HEK293 (cell line): Measurements from ENCODE around the gene FAM228B.

Experiments
- CTCF ChIA-PET: fragments of 350-600 bp; formaldehyde crosslinking; extraction: SDS; loops from one replicate; lab custom pipeline; 2021; ENCODE audit warnings: antibody characterized with exemption; lab: Yijun Ruan, JAX
- POLR2A ChIA-PET: fragments of 300-600 bp; formaldehyde crosslinking; extraction: SDS; loops from one replicate; lab custom pipeline; 2020; ENCODE audit warnings: antibody characterized with exemption, inconsistent platforms; lab: Yijun Ruan, JAX
- H3K27ac ChIP-seq: fragments of 200-500 bp; sonication (Bioruptor generic); 2 replicates; pipeline ENCODE4 v1.5.1; 2014; ENCODE audit warnings: low read depth, low read length, control low read depth, inconsistent platforms; ENCODE audit errors: extremely low read depth
- H3K36me3 ChIP-seq, 2 experiments: fragments of 200-500 bp in 1 of 2; sonication (Bioruptor generic) in 1 of 2; 1 replicate in 1 of 2; 2 replicates in 1 of 2; pipeline ENCODE4 v1.5.1; 2014 to 2017; ENCODE audit warnings: inconsistent platforms in 2 of 2, low read length in 2 of 2; ENCODE audit not compliant: control insufficient read depth in 2 of 2, insufficient read depth in 1 of 2
- H3K4me1 ChIP-seq: fragments of 200-500 bp; sonication (Bioruptor generic); 2 replicates; pipeline ENCODE4 v1.5.1; 2014; ENCODE audit warnings: mild to moderate bottlenecking, low read length, inconsistent platforms; ENCODE audit not compliant: control insufficient read depth, insufficient read depth
- H3K4me3 ChIP-seq: 2 replicates; pipeline ENCODE4 v1.5.1; 2011; ENCODE audit warnings: low read depth, mild to moderate bottlenecking, control low read depth, low read length, moderate library complexity
- H3K9me3 ChIP-seq: fragments of 200-500 bp; sonication (Bioruptor generic); 2 replicates; pipeline ENCODE4 v1.5.1; 2014; ENCODE audit warnings: low read depth, low read length, inconsistent platforms; ENCODE audit not compliant: control insufficient read depth, insufficient read depth
- AEBP2 ChIP-seq: fragments of 450-650 bp; formaldehyde crosslinking; IDR thresholded peaks from 2 replicates; pipeline ENCODE4 v1.5.1; 2016; ENCODE audit warnings: missing biosample characterization, missing genetic modification characterization, borderline replicate concordance
- CTCF ChIP-seq: fragments of 450-650 bp; formaldehyde crosslinking; IDR thresholded peaks from 2 replicates; pipeline ENCODE4 v1.5.1; 2016; ENCODE audit warnings: missing biosample characterization, missing genetic modification characterization
- HIC1 ChIP-seq: fragments of 450-650 bp; formaldehyde crosslinking; IDR thresholded peaks from 2 replicates; pipeline ENCODE4 v1.5.1; 2016; ENCODE audit warnings: missing biosample characterization, missing genetic modification characterization
- KLF7 ChIP-seq: fragments of 450-650 bp; formaldehyde crosslinking; IDR thresholded peaks from 2 replicates; pipeline ENCODE4 v1.5.1; 2016; ENCODE audit warnings: missing biosample characterization, missing genetic modification characterization, borderline replicate concordance
- MEIS1 ChIP-seq: sonication (generic); formaldehyde crosslinking; IDR thresholded peaks from 2 replicates; pipeline ENCODE4 v1.8.1; 2022; ENCODE audit warnings: missing genetic modification reagents, mild to moderate bottlenecking, borderline replicate concordance
- SALL2 ChIP-seq: fragments of 450-650 bp; formaldehyde crosslinking; IDR thresholded peaks from 2 replicates; pipeline ENCODE4 v1.5.0; 2017; ENCODE audit warnings: missing biosample characterization, mild to moderate bottlenecking, missing genetic modification characterization, borderline replicate concordance
- SP7 ChIP-seq: fragments of 450-650 bp; formaldehyde crosslinking; IDR thresholded peaks from 2 replicates; pipeline ENCODE4 v1.5.1; 2016; ENCODE audit warnings: missing biosample characterization, missing genetic modification characterization
- TCF7L2 ChIP-seq: IDR thresholded peaks from 2 replicates; pipeline ENCODE4 v1.6.1; 2011; ENCODE audit warnings: low read depth, mild to moderate bottlenecking, inconsistent platforms, low read length, moderate library complexity, borderline replicate concordance
- ZBTB20 ChIP-seq: fragments of 450-650 bp; formaldehyde crosslinking; IDR thresholded peaks from 2 replicates; pipeline ENCODE4 v1.5.1; 2016; ENCODE audit warnings: missing biosample characterization, missing genetic modification characterization
- ZEB2 ChIP-seq: fragments of 450-650 bp; formaldehyde crosslinking; IDR thresholded peaks from 2 replicates; pipeline ENCODE4 v1.5.1; 2016; ENCODE audit warnings: missing biosample characterization, missing genetic modification characterization
- ZFP41 ChIP-seq: fragments of 450-650 bp; formaldehyde crosslinking; IDR thresholded peaks from 2 replicates; pipeline ENCODE4 v1.5.1; 2016; ENCODE audit warnings: missing biosample characterization, missing genetic modification characterization, borderline replicate concordance
- ZNF114 ChIP-seq: fragments of 450-650 bp; formaldehyde crosslinking; IDR thresholded peaks from 2 replicates; pipeline ENCODE4 v1.5.0; 2017; ENCODE audit warnings: missing biosample characterization, missing genetic modification characterization
- ZNF132 ChIP-seq: fragments of 450-650 bp; formaldehyde crosslinking; IDR thresholded peaks from 2 replicates; pipeline ENCODE4 v1.5.1; 2017; ENCODE audit warnings: missing biosample characterization, missing genetic modification characterization, borderline replicate concordance
- ZNF18 ChIP-seq: fragments of 450-650 bp; formaldehyde crosslinking; IDR thresholded peaks from 2 replicates; pipeline ENCODE4 v1.5.1; 2016; ENCODE audit warnings: missing biosample characterization, missing genetic modification characterization
- ZNF239 ChIP-seq: fragments of 450-650 bp; formaldehyde crosslinking; IDR thresholded peaks from 2 replicates; pipeline ENCODE4 v1.5.1; 2016; ENCODE audit warnings: missing biosample characterization, missing genetic modification characterization
- ZNF341 ChIP-seq: fragments of 450-650 bp; formaldehyde crosslinking; IDR thresholded peaks from 2 replicates; pipeline ENCODE4; 2016; ENCODE audit warnings: low read depth, missing biosample characterization, missing genetic modification characterization
- ZNF362 ChIP-seq: fragments of 450-650 bp; formaldehyde crosslinking; IDR thresholded peaks from 2 replicates; pipeline ENCODE4 v1.5.1; 2016; ENCODE audit warnings: missing biosample characterization, missing genetic modification characterization
- ZNF449 ChIP-seq: fragments of 450-650 bp; formaldehyde crosslinking; IDR thresholded peaks from 2 replicates; pipeline ENCODE4 v1.5.1; 2017; ENCODE audit warnings: missing biosample characterization, mild to moderate bottlenecking, missing genetic modification characterization, moderate library complexity
- ZNF48 ChIP-seq: fragments of 450-650 bp; formaldehyde crosslinking; IDR thresholded peaks from 2 replicates; pipeline ENCODE4 v1.5.1; 2016; ENCODE audit warnings: missing biosample characterization, missing genetic modification characterization
- ZNF658 ChIP-seq: fragments of 450-650 bp; formaldehyde crosslinking; IDR thresholded peaks from 2 replicates; pipeline ENCODE4; 2016; ENCODE audit warnings: missing biosample characterization, missing genetic modification characterization
- ZNF76 ChIP-seq: fragments of 450-650 bp; formaldehyde crosslinking; IDR thresholded peaks from 2 replicates; pipeline ENCODE4; 2016; ENCODE audit warnings: low read depth, missing biosample characterization, missing genetic modification characterization, borderline replicate concordance
- ZNF776 ChIP-seq: fragments of 450-650 bp; formaldehyde crosslinking; IDR thresholded peaks from 2 replicates; pipeline ENCODE4 v1.5.0; 2017; ENCODE audit warnings: missing biosample characterization, missing genetic modification characterization, borderline replicate concordance
- ZSCAN16 ChIP-seq: fragments of 450-650 bp; formaldehyde crosslinking; IDR thresholded peaks from 2 replicates; pipeline ENCODE4 v1.5.1; 2016; ENCODE audit warnings: missing biosample characterization, missing genetic modification characterization
- ZXDB ChIP-seq: fragments of 450-650 bp; formaldehyde crosslinking; IDR thresholded peaks from 2 replicates; pipeline ENCODE4 v1.5.1; 2016; ENCODE audit warnings: missing biosample characterization, missing genetic modification characterization

FAM228B gene

GRCh38 chr2:24115057-24115456 lies 8.2 kb upstream of the FAM228B start:
- Histone ChIP-seq H3K36me3 (no peaks in the 10 kb centered on the region), H3K27ac (no peak overlapping the region), H3K4me1 (no peaks in the 10 kb centered on the region)
- CTCF ChIA-PET: interaction anchor here (0.7 kb wide), 1 partner anchor 31 kb away, joined by 3 read pairs; the partner anchor contains the start of gene TP53I3
- no peak for TF ChIP-seq ZNF76
- TF ChIP-seq ZNF48 (tag by site-specific recombination): no peak
- no peak for TF ChIP-seq CTCF (tag by site-specific recombination)
- no peak for TF ChIP-seq TCF7L2
- no peak for TF ChIP-seq ZNF658 (tag by site-specific recombination)
- no peak for TF ChIP-seq ZXDB (tag by site-specific recombination)
- TF ChIP-seq KLF7: no peak
- TF ChIP-seq ZFP41 (tag by site-specific recombination): no peak
- no peak for TF ChIP-seq ZNF776 (tag by site-specific recombination)
- no peak for TF ChIP-seq ZNF239 (tag by site-specific recombination)
- no peak for TF ChIP-seq ZBTB20 (tag by site-specific recombination)
- TF ChIP-seq AEBP2 (tag by site-specific recombination): no peak
- TF ChIP-seq ZSCAN16 (tag by site-specific recombination): no peak
- TF ChIP-seq ZNF18 (tag by site-specific recombination): no peak
- no peak for TF ChIP-seq ZEB2 (tag by site-specific recombination)
- TF ChIP-seq, all 188 proteins: peak for 0
- Histone ChIP-seq H3K9me3 (no peaks in the 10 kb centered on the region), H3K4me3 (no peak overlapping the region)
- POLR2A ChIA-PET: no interaction called here

- POLR2A ChIA-PET: no interaction called here
- CTCF ChIA-PET: interaction anchor here (0.5 kb wide), 1 partner anchor 164 kb away, joined by 3 read pairs; no protein-coding TSS in a partner anchor
- no peaks in the 10 kb centered on the region for H3K9me3 ChIP-seq
- H3K27ac ChIP-seq: no peak overlapping the region
- H3K4me3 ChIP-seq: no peak overlapping the region
- no peaks in the 10 kb centered on the region for H3K4me1 ChIP-seq
- no peaks in the 10 kb centered on the region for H3K36me3 ChIP-seq
- TF ChIP-seq ZNF449 (tag by site-specific recombination) (no peak), SP7 (no peak), ZNF114 (tag by site-specific recombination) (no peak), ZNF362 (tag by site-specific recombination) (no peak), SALL2 (tag by site-specific recombination) (no peak), ZNF341 (tag by site-specific recombination) (no peak), ZNF239 (tag by site-specific recombination) (no peak), AEBP2 (tag by site-specific recombination) (no peak), ZNF132 (tag by site-specific recombination) (no peak), HIC1 (no peak), MEIS1 (no peak)
Measured at GRCh38 chr2:24117902-24118301, 5.4 kb upstream of the FAM228B start.
